ENCODE measurements around the gene GATM.
"Not testable (repeated sequence)": the region's sequence is repeated elsewhere in the genome, so short reads cannot be mapped to it uniquely, and the experiment has no call there.

GATM gene

GRCh38 chr15:45320581-45321205, 57.7 kb downstream of the GATM start:
- H3K36me3 ChIP-seq (ENCODE audit: low read depth) = no peaks in the 10 kb centered on the region
- no peak for TF ChIP-seq CTCF (IDR thresholded peaks at IDR 0.05; ENCODE audit: poor library complexity, severe bottlenecking)
- DNase-seq (ENCODE audit: low spot score) = no peak
- ATAC-seq (ENCODE audit: low read depth) = peak; percentile 95
- no peak overlapping the region for H3K27ac ChIP-seq (ENCODE audit: poor library complexity, severe bottlenecking)
- H3K27me3 ChIP-seq (ENCODE audit: insufficient read depth, poor library complexity, severe bottlenecking) = no peaks in the 10 kb centered on the region
- no peaks in the 10 kb centered on the region for H3K4me1 ChIP-seq (ENCODE audit: insufficient read depth, poor library complexity, severe bottlenecking)
- no peak overlapping the region for H3K4me3 ChIP-seq (ENCODE audit: severe bottlenecking)
- H3K9me3 ChIP-seq (ENCODE audit: severe bottlenecking) = no peaks in the 10 kb centered on the region

DNA sequence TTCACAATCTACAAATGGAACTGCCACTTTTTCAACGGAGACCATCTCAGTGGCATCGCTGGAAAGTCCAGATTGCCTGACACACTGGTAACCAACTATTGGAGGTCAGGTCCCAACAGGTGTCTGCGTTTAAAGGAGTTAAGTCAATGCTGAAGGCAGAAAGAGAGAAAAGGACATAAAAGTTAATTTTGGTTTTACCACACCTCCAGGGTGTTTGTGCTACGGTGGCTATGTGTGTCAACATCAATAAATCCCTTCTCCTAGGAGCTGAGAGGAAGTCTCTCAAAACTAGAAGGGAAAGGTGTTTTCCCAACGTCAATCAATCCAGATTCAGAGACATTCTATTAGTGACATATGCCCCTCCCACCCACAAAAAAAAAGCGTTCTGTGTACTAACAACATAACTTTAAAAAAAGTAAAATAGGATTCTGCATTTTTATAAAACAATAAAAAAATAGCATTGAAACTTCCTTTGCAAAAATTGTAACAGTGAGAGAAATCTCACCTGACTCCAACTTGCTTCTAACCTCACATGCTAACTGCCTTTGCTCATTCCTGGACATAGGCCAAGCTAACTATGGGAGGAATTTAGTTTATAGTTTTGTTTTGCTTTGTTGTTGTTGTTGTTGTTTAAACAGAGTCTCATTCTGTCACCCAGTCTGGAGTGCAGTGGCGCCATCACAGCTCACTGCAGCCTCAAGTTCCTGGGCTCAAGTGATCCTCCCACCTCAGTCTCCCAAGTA, 58.7 kb downstream of the GATM start:
- no peak for TF ChIP-seq CTCF (IDR thresholded peaks at IDR 0.05; ENCODE audit: poor library complexity, severe bottlenecking)
- no peak for DNase-seq (ENCODE audit: low spot score)
- Histone ChIP-seq H3K27ac (ENCODE audit: poor library complexity, severe bottlenecking) (no peak overlapping the region), H3K4me1 (ENCODE audit: insufficient read depth, poor library complexity, severe bottlenecking) (no peaks in the 10 kb centered on the region), H3K4me3 (ENCODE audit: severe bottlenecking) (no peak overlapping the region), H3K27me3 (ENCODE audit: insufficient read depth, poor library complexity, severe bottlenecking) (no peaks in the 10 kb centered on the region), H3K36me3 (ENCODE audit: low read depth) (no peaks in the 10 kb centered on the region), H3K9me3 (ENCODE audit: severe bottlenecking) (no peaks in the 10 kb centered on the region)
- no peak for ATAC-seq (ENCODE audit: low read depth)

DNA sequence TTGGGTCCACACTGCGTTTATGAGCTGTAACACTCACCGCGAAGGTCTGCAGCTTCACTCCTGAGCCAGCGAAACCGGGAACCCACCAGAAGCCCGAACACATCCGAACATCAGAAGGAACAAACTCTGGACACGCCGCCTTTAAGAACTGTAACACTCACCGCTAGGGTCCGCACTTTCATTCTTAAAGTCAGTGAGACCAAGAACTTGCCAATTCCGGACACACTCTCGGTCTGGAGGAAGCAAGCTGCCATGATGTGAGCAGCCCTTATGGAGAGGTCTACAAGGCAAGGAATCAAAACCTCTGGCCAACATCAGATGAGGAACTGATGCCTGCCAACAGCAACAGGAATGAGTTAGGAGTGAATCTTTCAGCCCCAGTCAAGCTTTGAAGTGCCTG, 63.4 kb downstream of the GATM start:
- H3K36me3 ChIP-seq (ENCODE audit: low read depth) = no peaks in the 10 kb centered on the region
- TF ChIP-seq CTCF (IDR thresholded peaks at IDR 0.05; ENCODE audit: poor library complexity, severe bottlenecking) = peak; percentile 45
- H3K27me3 ChIP-seq (ENCODE audit: insufficient read depth, poor library complexity, severe bottlenecking) = no peaks in the 10 kb centered on the region
- no peak for DNase-seq (ENCODE audit: low spot score)
- no peak overlapping the region for H3K27ac ChIP-seq (ENCODE audit: poor library complexity, severe bottlenecking)
- ATAC-seq (ENCODE audit: low read depth) = no peak
- H3K4me3 ChIP-seq (ENCODE audit: severe bottlenecking) = no peak overlapping the region
- no peaks in the 10 kb centered on the region for H3K9me3 ChIP-seq (ENCODE audit: severe bottlenecking)
- H3K4me1 ChIP-seq (ENCODE audit: insufficient read depth, poor library complexity, severe bottlenecking) = no peaks in the 10 kb centered on the region

DNA sequence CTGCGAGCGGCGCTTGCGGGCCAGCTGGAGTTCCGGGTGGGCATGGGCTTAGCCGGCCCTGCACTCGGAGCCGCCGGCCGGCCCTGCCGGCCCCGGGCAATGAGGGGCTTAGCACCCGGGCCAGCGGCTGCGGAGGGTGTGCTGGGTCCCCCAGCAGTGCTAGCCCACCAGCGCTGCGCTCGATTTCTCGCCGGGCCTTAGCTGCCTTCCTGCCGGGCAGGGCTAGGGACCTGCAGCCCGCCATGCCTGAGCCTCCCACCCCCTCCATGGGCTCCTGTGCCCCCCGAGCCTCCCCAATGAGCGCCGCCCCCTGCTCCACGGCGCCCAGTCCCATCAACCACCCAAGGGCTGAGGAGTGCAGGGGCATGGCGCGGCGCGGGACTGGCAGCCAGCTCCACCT, 64.2 kb downstream of the GATM start:
- not testable (repeated sequence) for H3K4me3 ChIP-seq (ENCODE audit: severe bottlenecking); DNase-seq (ENCODE audit: low spot score); H3K36me3 ChIP-seq (ENCODE audit: low read depth); H3K27me3 ChIP-seq (ENCODE audit: insufficient read depth, poor library complexity, severe bottlenecking); H3K9me3 ChIP-seq (ENCODE audit: severe bottlenecking); H3K27ac ChIP-seq (ENCODE audit: poor library complexity, severe bottlenecking); ATAC-seq (ENCODE audit: low read depth); H3K4me1 ChIP-seq (ENCODE audit: insufficient read depth, poor library complexity, severe bottlenecking)
